ENCODE results near the gene ZFAND6. TPM values are rescaled to one million over a fixed set of nuclear protein-coding genes. Genes with fewer than 3 reads are reported as not detected.

ZFAND6 gene
- total RNA-seq, 1 donor from 2014 or later, result 73.1 TPM

DNA sequence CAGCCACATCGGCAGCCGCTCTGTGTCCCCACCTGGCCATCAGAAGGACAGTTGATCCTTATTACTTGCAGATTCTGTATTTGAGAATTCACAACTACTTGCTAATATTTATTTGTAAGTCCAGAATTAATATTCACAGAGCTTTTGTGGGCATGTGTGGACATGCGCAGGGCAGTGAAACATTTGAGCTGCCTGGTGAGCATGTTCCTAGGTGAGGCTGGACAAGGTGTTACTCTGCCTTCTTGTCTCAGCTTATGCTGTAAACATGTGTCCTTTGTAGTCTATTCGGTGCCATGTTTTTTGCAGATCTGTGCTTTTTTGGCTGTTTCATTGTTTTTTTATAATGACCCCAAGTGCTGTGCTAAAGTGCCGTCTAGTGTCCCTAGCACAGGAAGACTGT lies 108.9 kb downstream of the ZFAND6 start:
- no peak overlapping the region for H3K27ac Mint-ChIP-seq
- H3K36me3 Mint-ChIP-seq (ENCODE audit: insufficient read depth), result peaks cover 10% of the 10 kb centered on the region
- TF ChIP-seq CTCF (IDR thresholded peaks at IDR 0.05; ENCODE audit: unreplicated experiment), result no peak

GRCh38 chr15:80169768-80170357 lies 110.4 kb downstream of the ZFAND6 start:
- no peak for TF ChIP-seq CTCF (IDR thresholded peaks at IDR 0.05; ENCODE audit: unreplicated experiment)
- Mint-ChIP-seq H3K27me3 (no peaks in the 10 kb centered on the region), H3K4me3 (ENCODE audit: low read depth) (no peak overlapping the region), H3K4me1 (ENCODE audit: low read depth) (no peaks in the 10 kb centered on the region), H3K9me3 (ENCODE audit: low read depth) (no peaks in the 10 kb centered on the region), H3K36me3 (ENCODE audit: insufficient read depth) (peaks cover 5% of the 10 kb centered on the region), H3K27ac (no peak overlapping the region)
- no peak for DNase-seq (ENCODE audit: low spot score, unreplicated experiment)

More for the DNA sequence above, 108.9 kb downstream of the ZFAND6 start:
- H3K9me3 Mint-ChIP-seq (ENCODE audit: low read depth), result no peaks in the 10 kb centered on the region
- no peak for DNase-seq (ENCODE audit: low spot score, unreplicated experiment)
- no peaks in the 10 kb centered on the region for H3K4me1 Mint-ChIP-seq (ENCODE audit: low read depth)
- H3K4me3 Mint-ChIP-seq (ENCODE audit: low read depth), result no peak overlapping the region
- no peaks in the 10 kb centered on the region for H3K27me3 Mint-ChIP-seq

GRCh38 chr15:80170596-80170995 lies 111.1 kb downstream of the ZFAND6 start:
- Mint-ChIP-seq H3K4me1 (ENCODE audit: low read depth) (no peaks in the 10 kb centered on the region), H3K9me3 (ENCODE audit: low read depth) (no peaks in the 10 kb centered on the region), H3K4me3 (ENCODE audit: low read depth) (no peak overlapping the region), H3K27ac (no peak overlapping the region), H3K27me3 (no peaks in the 10 kb centered on the region), H3K36me3 (ENCODE audit: insufficient read depth) (peaks cover 5% of the 10 kb centered on the region)
- DNase-seq (ENCODE audit: low spot score, unreplicated experiment), result no peak
- no peak for TF ChIP-seq CTCF (IDR thresholded peaks at IDR 0.05; ENCODE audit: unreplicated experiment)

DNA sequence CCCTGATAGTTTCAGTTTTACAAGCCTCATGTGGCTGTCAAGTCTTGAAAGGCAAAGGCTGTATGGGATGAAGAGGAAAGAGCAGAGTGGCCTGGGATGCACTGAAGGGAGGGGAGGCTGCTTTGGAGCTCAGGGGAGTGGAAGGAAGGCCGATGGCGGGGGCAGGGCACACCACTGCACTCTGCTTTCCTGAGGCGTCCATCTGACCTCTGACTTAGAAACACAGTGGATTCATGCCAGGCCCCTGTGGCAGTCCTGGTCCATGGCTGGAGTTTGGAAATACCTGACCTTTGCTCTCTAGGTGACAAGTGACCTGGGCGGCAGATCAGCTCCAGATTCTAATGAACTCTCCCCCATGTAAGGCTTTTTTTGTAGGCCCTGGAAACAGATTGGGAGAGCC lies 112.3 kb downstream of the ZFAND6 start:
- Mint-ChIP-seq H3K27me3 (no peaks in the 10 kb centered on the region), H3K36me3 (ENCODE audit: insufficient read depth) (peaks cover 5% of the 10 kb centered on the region), H3K4me3 (ENCODE audit: low read depth) (no peak overlapping the region), H3K4me1 (ENCODE audit: low read depth) (no peaks in the 10 kb centered on the region), H3K9me3 (ENCODE audit: low read depth) (no peaks in the 10 kb centered on the region), H3K27ac (no peak overlapping the region)
- TF ChIP-seq CTCF (IDR thresholded peaks at IDR 0.05; ENCODE audit: unreplicated experiment), result no peak
- DNase-seq (ENCODE audit: low spot score, unreplicated experiment), result no peak

- TF ChIP-seq CTCF (IDR thresholded peaks at IDR 0.05; ENCODE audit: unreplicated experiment), result no peak
- Mint-ChIP-seq H3K9me3 (ENCODE audit: low read depth) (no peaks in the 10 kb centered on the region), H3K4me1 (ENCODE audit: low read depth) (no peaks in the 10 kb centered on the region), H3K36me3 (ENCODE audit: insufficient read depth) (peaks cover 5% of the 10 kb centered on the region), H3K27ac (no peak overlapping the region), H3K4me3 (ENCODE audit: low read depth) (no peak overlapping the region), H3K27me3 (no peaks in the 10 kb centered on the region)
- no peak for DNase-seq (ENCODE audit: low spot score, unreplicated experiment)
Observed at GRCh38 chr15:80172401-80172800, 112.9 kb downstream of the ZFAND6 start.
